Mesodermal cell (in vitro differentiated cells): ENCODE data around the gene SERPINI1.

Experiments used
- H3K27ac ChIP-seq: 2 replicates; pipeline ENCODE4 v1.7.0; 2013; ENCODE audit warnings: mild to moderate bottlenecking, low read depth, low read length, moderate library complexity; ENCODE audit not compliant: severe bottlenecking
- H3K36me3 ChIP-seq: 2 replicates; pipeline ENCODE4 v1.7.1; 2013; ENCODE audit warnings: mild to moderate bottlenecking, low read length, moderate library complexity; ENCODE audit not compliant: control insufficient read depth, insufficient read depth
- H3K4me1 ChIP-seq: one replicate; pipeline ENCODE4 v1.7.1; 2013; ENCODE audit warnings: mild to moderate bottlenecking, low read length; ENCODE audit not compliant: insufficient read depth, control insufficient read depth, poor library complexity, severe bottlenecking
- H3K4me3 ChIP-seq: 2 replicates; pipeline ENCODE4 v1.7.0; 2013; ENCODE audit warnings: low read length, control low read depth, mild to moderate bottlenecking; ENCODE audit not compliant: insufficient read depth, poor library complexity, severe bottlenecking; ENCODE audit errors: extremely low read depth
- H3K9me3 ChIP-seq: 2 replicates; pipeline ENCODE4 v1.7.1; 2013; ENCODE audit warnings: mild to moderate bottlenecking, low read length, moderate library complexity; ENCODE audit not compliant: control insufficient read depth
- WGBS, 2 experiments: methylation state at CpG; one replicate each; pipeline ENCODE4 v1.1.5; 2013; ENCODE audit warnings: missing lambda C conversion rate in 2 of 2; ENCODE audit not compliant: insufficient coverage in 2 of 2; 5-methylcytosine and 5-hydroxymethylcytosine counted together

The SERPINI1 gene

GRCh38 chr3:167863811-167864551 lies 128.5 kb downstream of the SERPINI1 start:
- Histone ChIP-seq H3K4me1 (no peaks in the 10 kb centered on the region), H3K27ac (no peak overlapping the region), H3K9me3 (no peaks in the 10 kb centered on the region), H3K36me3 (no peaks in the 10 kb centered on the region), H3K4me3 (no peak overlapping the region)
- 96 to 97% methylated on average over 7 to 8 of the region's 9 CpGs for WGBS, 2 experiments

GRCh38 chr3:167864552-167864874 lies 129.0 kb downstream of the SERPINI1 start:
- Histone ChIP-seq H3K36me3 (no peaks in the 10 kb centered on the region), H3K9me3 (no peaks in the 10 kb centered on the region), H3K4me1 (no peaks in the 10 kb centered on the region), H3K4me3 (no peak overlapping the region), H3K27ac (no peak overlapping the region)
- no CpG with 5 or more reads among the region's 1 CpG for WGBS, 2 experiments

GRCh38 chr3:167866331-167866730 lies 130.8 kb downstream of the SERPINI1 start:
- H3K9me3 ChIP-seq: no peaks in the 10 kb centered on the region
- no peaks in the 10 kb centered on the region for H3K36me3 ChIP-seq
- WGBS, 2 experiments: no CpG with 5 or more reads among the region's 1 CpG
- no peak overlapping the region for H3K27ac ChIP-seq
- no peak overlapping the region for H3K4me3 ChIP-seq
- H3K4me1 ChIP-seq: no peaks in the 10 kb centered on the region

DNA sequence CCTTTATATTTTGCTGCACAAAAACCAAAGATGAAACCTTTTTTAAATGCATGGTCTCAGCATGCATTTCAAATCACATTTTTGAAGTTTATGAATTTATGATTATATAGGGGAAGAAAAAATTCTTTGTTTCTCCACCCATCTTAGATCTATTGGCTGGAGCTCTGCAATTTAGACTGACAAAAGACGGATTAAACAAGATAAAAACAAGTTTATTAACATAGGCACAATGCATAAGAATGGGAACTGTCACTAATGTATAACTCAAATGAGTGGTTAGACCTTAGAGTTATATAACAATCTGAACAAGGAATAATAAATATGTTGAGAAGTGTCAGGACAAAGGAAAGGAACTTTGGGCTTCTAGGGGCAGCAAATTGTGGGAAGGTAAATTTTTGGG lies 132.5 kb downstream of the SERPINI1 start:
- no peaks in the 10 kb centered on the region for H3K36me3 ChIP-seq
- H3K4me3 ChIP-seq: no peak overlapping the region
- no peaks in the 10 kb centered on the region for H3K9me3 ChIP-seq
- WGBS, 2 experiments: no CpG with 5 or more reads among the region's 1 CpG
- H3K4me1 ChIP-seq: no peaks in the 10 kb centered on the region
- H3K27ac ChIP-seq: no peak overlapping the region

- Histone ChIP-seq H3K36me3 (no peaks in the 10 kb centered on the region), H3K4me1 (no peaks in the 10 kb centered on the region), H3K4me3 (no peak overlapping the region), H3K9me3 (no peaks in the 10 kb centered on the region), H3K27ac (no peak overlapping the region)
- 80% methylated on average over 2 of the region's 4 CpGs; no CpG with 5 or more reads in 1 of the 2 experiments for WGBS, 2 experiments
These were observed 134.7 kb downstream of the SERPINI1 start for GRCh38 chr3:167870181-167870580.

GRCh38 chr3:167870759-167871158 lies 135.2 kb downstream of the SERPINI1 start:
- no peak overlapping the region for H3K27ac ChIP-seq
- H3K4me1 ChIP-seq: no peaks in the 10 kb centered on the region
- WGBS, 2 experiments: 95 to 100% methylated on average over 1 to 2 of the region's 4 CpGs

GRCh38 chr3:167872032-167872431 lies 136.5 kb downstream of the SERPINI1 start:
- H3K9me3 ChIP-seq: no peaks in the 10 kb centered on the region
- no CpG with 5 or more reads among the region's 3 CpGs for WGBS, 2 experiments
- H3K4me3 ChIP-seq: no peak overlapping the region
- H3K4me1 ChIP-seq: no peaks in the 10 kb centered on the region
- H3K27ac ChIP-seq: no peak overlapping the region
- H3K36me3 ChIP-seq: no peaks in the 10 kb centered on the region

More at GRCh38 chr3:167870759-167871158, 135.2 kb downstream of the SERPINI1 start:
- Histone ChIP-seq H3K9me3 (no peaks in the 10 kb centered on the region), H3K4me3 (no peak overlapping the region), H3K36me3 (no peaks in the 10 kb centered on the region)

- no CpG with 5 or more reads among the region's 1 CpG for WGBS, 2 experiments
- no peak overlapping the region for H3K27ac ChIP-seq
These were observed 137.4 kb downstream of the SERPINI1 start for GRCh38 chr3:167872941-167873340.

DNA sequence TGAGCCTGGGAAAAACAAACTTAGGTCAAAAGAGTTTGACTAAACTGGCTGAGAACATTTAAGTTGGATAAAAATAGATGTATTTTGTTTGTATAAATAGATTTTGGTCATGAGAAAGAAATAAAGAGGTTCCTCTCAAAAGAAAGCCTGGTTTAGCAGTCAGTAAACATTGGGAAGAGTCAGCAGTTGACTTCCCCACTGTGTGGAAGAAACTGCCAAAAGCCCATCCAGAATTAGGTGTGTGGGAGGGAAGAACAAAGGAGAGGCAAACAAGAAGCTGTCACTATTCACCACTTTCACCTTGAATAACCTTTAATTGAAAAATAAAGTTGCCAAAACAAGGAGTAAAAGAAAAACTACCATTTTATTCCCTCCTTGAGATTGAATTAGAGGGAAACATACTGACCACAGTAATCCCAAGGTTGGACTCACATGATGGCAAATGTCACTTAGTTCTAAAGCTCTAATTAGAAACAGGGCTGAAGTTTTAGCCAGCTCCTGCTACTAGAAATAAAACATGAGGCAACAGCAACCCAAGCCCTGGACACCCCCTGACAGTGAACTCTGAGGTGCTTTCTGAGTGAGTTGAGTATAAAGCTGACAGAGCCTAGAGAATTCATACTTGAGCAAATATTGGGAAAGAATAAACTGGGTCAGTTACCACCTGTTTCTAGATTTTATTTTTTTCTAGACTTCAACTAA lies 139.3 kb downstream of the SERPINI1 start:
- no peaks in the 10 kb centered on the region for H3K4me1 ChIP-seq
- no peak overlapping the region for H3K27ac ChIP-seq
- no peak overlapping the region for H3K4me3 ChIP-seq
- H3K36me3 ChIP-seq: no peaks in the 10 kb centered on the region
- no peaks in the 10 kb centered on the region for H3K9me3 ChIP-seq

More at GRCh38 chr3:167872941-167873340, 137.4 kb downstream of the SERPINI1 start:
- Histone ChIP-seq H3K9me3 (no peaks in the 10 kb centered on the region), H3K36me3 (no peaks in the 10 kb centered on the region), H3K4me1 (no peaks in the 10 kb centered on the region), H3K4me3 (no peak overlapping the region)
